NOMO-1 (cell line): ENCODE data around the gene EMC9.

Experiments
- DNase-seq, 2 experiments: peaks; one replicate each; lab custom pipeline; 2025; ENCODE audit not compliant: unreplicated experiment in 2 of 2; lab: John Stamatoyannopoulos, UW

Gene EMC9

GRCh38 chr14:24141097-24141880, at the start of gene EMC9:
EMC9 (minus strand) TSS chr14:24141591; CDS start chr14:24141304, 287 bp downstream.
- DNase-seq = peak; percentile 98

- DNase-seq = no peak
Measured at GRCh38 chr14:24190416-24190815, 49.0 kb upstream of the EMC9 start.

- DNase-seq = no peak
Measured at GRCh38 chr14:24189460-24189859, 48.1 kb upstream of the EMC9 start.

GRCh38 chr14:24189059-24189375, 47.6 kb upstream of the EMC9 start:
- DNase-seq = no peak

GRCh38 chr14:24188251-24189058, 47.1 kb upstream of the EMC9 start, which contains the start of gene IPO4:
IPO4 (minus strand) TSS chr14:24188816; CDS start chr14:24188787, 29 bp downstream.
- peak; percentile 94 to 95 for DNase-seq

GRCh38 chr14:24187539-24187915, 46.1 kb upstream of the EMC9 start:
- DNase-seq = no peak

- no peak for DNase-seq
Measured at GRCh38 chr14:24186831-24187538, 45.6 kb upstream of the EMC9 start.

GRCh38 chr14:24185741-24186140, 44.4 kb upstream of the EMC9 start:
- DNase-seq = no peak

- DNase-seq = no peak
Measured at GRCh38 chr14:24185026-24185425, 43.6 kb upstream of the EMC9 start.

- DNase-seq = no peak
Measured at GRCh38 chr14:24184104-24184970, 42.9 kb upstream of the EMC9 start.

- no peak for DNase-seq
Measured at GRCh38 chr14:24183014-24183481, 41.7 kb upstream of the EMC9 start.

GRCh38 chr14:24182110-24182882, 40.9 kb upstream of the EMC9 start:
- no peak for DNase-seq

GRCh38 chr14:24181371-24182077, 40.1 kb upstream of the EMC9 start:
- no peak for DNase-seq

GRCh38 chr14:24179961-24180796, 38.8 kb upstream of the EMC9 start:
- DNase-seq = no peak

GRCh38 chr14:24179294-24179960, 38.0 kb upstream of the EMC9 start:
- DNase-seq = no peak

- no peak for DNase-seq
Measured at GRCh38 chr14:24178399-24179178, 37.2 kb upstream of the EMC9 start.

- no peak for DNase-seq
Measured at GRCh38 chr14:24177891-24178290, 36.5 kb upstream of the EMC9 start.
